ENCODE measurements around the gene GALNT18.

- TF ChIP-seq POLR2A (IDR thresholded peaks at IDR 0.05) (no peak), CTCF (IDR thresholded peaks at IDR 0.05) (no peak)
Observed at GRCh38 chr11:11533057-11533456, 88.7 kb downstream of the GALNT18 start.

Data from body of pancreas (tissue), 4 donors.